K562 (cell line): Measurements from ENCODE around the gene FYB1.

Source experiments
- EGR1 ChIP-seq: fragments of 450-650 bp; conservative IDR thresholded peaks from 2 replicates; pipeline ENCODE4 v1.6.1; 2017; ENCODE audit warnings: mild to moderate bottlenecking
- EZH2 ChIP-seq: IDR thresholded peaks from 2 replicates; pipeline ENCODE4 v1.6.1; 2012; ENCODE audit warnings: low read depth, mild to moderate bottlenecking, inconsistent platforms, low read length, borderline replicate concordance

GRCh38 chr5:39205550-39205949 lies 13.8 kb downstream of the FYB1 start:
- no peak for TF ChIP-seq EZH2
- no peak for TF ChIP-seq EGR1
